Measurements from ENCODE around the gene SMARCAL1.

SMARCAL1 gene

DNA sequence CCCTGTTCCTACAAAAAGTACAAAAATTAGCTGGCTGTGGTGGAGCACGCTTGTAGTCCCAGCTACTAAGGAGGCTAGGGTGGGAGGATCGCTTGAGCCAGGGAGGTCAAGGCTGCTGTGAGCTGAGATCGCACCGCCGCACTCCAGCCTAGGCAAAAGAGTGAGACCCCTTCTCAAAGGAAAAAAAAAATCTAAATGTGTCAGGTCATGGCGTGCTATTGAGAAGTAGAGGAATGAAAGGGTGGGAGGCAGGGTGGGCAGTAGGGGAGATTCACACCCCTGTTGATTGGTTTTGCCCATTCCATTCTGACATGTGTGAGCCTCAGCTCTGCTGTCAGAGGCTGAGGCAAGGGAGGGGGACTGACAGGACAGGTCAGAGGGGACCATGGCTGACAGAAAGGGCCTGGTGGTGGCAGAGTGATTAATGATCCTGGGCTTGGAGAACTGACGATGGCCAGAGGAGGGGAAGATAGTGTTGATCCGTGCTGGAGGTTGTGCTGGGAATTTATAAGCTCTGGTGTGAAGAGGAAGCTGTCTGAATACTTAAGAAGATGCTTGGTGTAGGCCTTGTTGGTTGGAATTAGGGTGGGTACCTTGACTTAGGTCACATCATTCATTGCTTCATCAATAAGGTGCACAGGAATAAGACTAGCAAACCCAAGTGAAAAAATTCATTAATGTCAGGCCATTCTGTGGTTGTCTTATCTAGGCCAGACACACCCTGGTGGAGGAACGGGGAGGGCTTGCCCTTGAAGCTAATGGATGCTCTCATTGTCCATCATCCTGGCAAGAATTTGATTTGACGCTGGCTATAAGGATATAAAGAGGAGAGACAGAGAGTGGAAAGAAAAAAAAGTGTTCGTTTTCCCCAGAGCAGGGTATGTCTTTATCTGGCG lies 19.1 kb upstream of the SMARCAL1 start:
- no peak for DNase-seq (ENCODE audit: low read depth)

DNA sequence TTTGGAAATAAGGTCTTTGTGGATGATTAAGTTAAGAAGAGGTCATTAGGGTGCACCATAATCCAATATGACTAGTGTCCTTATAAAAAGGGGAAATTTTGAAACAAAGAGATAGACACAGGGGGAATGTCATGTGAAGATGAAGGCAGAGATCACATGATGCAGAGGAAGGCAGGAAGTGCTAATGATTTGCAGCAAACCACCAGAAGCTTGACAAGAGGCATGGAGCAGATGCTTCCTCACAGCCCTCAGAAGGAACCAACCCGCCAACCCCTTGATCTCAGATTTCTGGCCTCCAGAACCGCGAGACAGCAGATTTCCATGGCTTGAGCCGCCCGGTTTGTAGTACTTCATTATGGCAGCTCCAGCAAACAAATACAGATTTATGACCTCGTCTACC lies 17.4 kb upstream of the SMARCAL1 start:
- no peak for DNase-seq (ENCODE audit: low read depth)

DNA sequence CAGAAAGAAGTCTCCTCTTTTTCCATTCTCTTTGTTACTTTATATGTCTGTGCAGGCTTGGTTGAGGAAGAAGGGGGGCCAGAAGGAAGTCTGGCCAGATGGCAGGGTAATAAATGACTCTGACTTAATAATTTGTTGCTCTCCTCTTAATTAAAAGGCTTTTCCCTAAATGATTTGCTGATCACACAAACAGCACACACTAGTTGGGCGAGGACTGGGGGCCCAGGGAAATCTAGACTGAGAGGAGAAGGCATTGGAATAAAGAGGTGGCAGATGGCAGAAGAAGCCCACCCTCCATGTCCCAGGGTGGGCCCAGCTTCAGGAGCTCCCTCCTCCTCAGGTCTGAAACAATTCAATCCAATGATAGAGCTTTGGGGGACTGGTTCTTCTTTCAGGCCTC lies 12.7 kb upstream of the SMARCAL1 start:
- no peak for DNase-seq (ENCODE audit: low read depth)

DNA sequence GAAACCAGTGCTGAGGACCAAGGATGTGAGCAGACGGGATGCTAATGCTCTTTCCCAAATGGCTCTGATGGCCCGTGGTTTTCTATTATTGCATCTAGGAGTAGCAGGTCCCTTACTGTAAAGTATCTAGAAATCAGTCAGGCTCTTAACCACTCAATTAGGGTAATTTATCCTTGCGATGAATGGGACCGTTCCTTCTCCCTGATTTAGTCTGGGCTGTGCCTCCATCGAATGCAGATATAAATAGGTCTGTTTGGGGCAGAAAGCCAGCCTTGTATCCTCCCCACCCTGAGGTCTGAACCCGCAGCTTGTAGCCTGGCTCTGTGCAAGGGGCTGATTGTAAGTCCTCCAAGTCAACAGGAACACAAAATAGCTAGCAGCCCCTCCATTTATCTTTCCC lies 9.5 kb upstream of the SMARCAL1 start:
- no peak for DNase-seq (ENCODE audit: low read depth)

DNA sequence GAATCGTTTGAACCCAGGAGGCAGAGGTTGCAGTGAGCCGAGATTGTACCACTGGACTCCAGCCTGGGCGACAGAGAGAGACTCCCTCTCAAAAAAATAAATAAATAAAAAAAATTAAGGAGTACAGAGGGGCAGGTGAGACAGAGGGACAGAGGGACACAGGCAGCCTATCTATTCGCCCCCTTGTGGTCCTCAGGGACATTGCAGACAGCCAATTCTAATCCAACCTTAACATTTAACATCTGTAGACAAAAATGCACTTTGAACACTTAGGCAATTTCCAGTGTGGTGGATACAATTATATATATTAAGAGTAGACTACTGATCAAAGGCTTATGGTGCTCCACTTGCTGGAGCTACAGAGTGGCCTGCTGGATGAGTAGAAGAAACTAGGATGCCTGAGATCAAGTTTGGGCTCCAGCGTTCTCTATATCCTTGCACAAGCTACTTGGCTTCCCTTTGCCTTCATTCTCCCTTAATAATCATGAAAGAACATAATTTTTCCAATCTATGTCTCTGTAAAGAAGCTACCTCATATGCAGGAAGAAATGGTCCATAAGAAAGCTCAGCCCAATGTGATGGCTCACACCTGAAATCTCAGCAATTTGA lies 8.2 kb upstream of the SMARCAL1 start:
- DNase-seq (ENCODE audit: low read depth), result no peak

DNA sequence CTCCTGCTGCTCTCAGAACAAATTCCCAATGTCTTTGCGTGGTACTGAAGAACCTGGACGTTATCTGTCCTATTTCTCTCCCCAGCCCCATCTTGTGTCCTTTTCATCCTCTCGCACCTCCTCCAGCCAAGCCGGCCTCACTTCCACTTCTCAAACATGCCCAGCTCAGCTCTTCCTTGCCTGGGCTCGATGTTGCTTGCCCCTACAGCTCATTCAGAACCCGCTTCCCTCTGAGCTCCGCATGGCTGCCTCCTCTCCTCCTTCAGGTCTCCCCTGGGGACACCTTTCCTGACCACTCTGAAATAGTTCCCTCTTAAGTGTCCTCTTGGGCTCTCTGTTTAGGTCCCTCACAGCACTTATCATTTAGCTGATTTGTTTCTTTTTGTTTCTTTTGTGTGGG lies 6.7 kb upstream of the SMARCAL1 start:
- DNase-seq (ENCODE audit: low read depth), result no peak

DNA sequence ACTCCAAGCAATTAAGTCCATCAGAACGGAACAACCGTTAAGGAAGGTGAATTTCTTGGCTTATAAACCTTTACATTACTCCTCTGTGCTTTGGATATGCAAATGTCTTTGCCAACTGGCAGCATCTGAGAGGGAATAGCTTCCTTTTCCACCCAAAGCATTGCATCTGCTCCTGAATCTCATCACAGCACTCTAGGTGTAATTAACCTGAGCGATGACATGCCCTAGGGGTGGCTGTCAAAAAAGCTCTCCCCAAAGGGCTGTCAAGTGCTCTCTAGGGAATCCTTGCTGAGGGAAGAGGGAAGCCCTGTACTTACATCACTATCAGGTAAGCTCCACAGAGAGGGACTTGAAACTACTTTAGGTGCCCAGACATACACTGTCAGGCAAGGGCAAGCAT lies 5.5 kb upstream of the SMARCAL1 start:
- no peak for DNase-seq (ENCODE audit: low read depth)

DNA sequence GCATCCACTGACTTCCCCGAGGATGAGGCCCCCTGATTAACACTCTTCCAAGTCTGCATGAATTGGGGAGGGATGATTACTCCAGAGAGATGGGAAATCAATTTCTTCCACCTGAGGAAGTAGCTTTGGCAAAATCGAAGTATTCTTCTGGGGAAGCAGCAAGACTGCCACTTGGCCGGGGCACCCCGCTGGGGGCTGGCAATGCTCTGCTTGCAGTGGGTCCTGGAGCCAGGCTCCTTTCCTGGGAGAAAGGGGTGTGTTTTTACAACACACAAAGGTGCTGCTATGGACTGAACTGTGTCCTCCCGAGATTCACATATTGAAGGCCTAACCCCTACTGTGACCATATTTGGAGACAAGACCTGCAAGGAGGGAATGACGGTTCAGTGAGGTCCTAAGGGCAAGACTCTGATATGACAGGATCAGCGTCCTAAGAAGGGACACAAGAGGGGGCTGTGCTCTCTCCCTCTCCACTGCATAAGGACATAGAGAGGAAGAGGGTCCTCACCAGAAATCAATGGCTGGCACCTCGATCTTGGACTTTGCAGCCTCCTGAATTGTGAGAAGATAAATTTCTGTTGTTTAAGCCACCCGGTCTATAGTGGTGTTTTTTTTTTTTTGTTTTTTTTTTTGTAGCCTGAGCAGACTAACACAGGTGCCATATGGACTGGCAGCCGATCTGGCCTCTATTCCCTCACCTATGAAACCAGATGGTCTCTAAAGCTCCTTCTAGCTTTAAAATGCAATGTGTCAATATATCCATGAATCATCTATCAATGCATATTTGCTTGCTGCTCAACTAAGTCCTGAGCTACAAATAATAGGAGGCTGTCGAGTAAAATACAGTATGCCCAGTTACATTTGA lies 3.6 kb upstream of the SMARCAL1 start:
- no peak for DNase-seq (ENCODE audit: low read depth)

DNA sequence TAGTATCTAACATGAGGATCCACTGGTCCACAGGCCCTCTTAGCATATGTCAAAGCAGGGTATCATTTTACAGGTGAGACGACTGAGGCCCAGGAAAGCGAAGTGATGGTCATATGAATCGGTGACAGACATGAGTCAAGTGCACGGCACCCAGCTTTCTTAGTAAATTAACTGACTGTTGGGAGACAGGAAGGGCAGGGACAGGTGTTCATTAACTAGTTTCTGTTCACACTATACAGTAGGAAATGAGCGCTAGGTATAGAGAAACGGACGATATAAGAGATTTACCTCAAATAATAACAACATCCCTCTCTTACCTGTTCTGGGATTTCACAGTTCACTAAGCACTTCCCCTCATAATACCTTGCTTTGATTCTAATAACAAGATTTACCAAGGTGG lies 1.7 kb upstream of the SMARCAL1 start:
- no peak for DNase-seq (ENCODE audit: low read depth)

DNA sequence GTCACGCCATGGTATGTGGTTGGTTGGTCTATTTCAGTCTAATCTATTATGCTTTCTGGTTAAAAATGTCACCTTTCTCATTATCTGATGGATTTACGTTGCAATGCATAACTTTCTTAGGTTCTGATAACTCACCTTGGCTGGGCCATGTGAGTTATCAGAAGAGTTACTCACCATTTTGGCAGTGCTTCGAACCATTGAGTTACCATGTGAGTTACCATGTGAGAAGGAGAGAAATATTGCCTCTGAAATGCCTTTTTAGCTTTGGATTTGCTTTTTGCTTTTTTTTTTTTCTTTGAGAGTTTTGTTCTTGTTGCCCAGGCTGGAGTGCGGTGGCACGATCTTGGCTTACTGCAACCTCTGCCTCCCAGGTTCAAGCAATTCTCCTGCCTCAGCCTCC lies 1.6 kb downstream of the SMARCAL1 start:
- DNase-seq (ENCODE audit: low read depth), result no peak

DNA sequence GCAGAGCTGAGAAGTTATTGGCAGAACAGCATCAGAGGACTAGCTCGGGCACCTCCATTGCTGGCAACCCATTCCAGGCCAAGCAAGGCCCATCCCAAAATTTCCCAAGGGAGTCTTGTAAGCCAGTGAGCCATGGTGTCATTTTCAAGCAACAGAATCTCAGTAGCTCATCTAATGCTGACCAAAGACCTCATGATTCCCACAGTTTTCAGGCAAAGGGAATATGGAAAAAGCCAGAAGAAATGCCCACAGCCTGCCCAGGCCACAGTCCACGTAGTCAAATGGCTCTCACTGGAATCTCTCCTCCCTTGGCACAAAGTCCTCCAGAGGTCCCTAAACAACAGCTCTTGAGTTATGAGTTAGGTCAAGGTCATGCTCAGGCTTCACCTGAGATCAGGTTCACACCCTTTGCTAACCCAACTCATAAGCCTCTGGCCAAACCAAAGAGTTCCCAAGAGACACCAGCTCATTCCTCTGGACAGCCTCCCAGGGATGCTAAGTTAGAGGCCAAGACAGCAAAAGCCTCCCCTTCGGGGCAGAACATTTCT lies 2.6 kb downstream of the SMARCAL1 start:
- DNase-seq (ENCODE audit: low read depth), result no peak

DNA sequence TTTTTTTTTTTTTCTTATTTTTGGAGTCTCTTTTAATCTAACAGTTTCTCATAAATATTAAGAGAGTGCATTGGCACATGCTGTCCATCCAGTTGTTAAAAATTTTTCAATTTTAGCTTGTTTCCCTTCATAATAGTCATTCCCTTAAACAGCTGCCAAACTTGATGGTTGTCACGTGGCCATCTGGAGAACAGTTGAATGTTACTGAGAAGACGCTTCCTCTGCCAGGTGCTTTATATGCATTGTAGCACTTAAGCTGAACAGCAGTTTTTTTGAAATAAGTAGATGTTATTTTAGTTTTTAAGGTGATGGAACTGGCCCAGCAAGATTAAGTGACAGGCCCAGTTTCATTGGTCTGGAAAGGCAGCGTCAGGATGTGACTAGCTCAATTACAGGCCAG lies 3.3 kb downstream of the SMARCAL1 start:
- DNase-seq (ENCODE audit: low read depth), result no peak

DNA sequence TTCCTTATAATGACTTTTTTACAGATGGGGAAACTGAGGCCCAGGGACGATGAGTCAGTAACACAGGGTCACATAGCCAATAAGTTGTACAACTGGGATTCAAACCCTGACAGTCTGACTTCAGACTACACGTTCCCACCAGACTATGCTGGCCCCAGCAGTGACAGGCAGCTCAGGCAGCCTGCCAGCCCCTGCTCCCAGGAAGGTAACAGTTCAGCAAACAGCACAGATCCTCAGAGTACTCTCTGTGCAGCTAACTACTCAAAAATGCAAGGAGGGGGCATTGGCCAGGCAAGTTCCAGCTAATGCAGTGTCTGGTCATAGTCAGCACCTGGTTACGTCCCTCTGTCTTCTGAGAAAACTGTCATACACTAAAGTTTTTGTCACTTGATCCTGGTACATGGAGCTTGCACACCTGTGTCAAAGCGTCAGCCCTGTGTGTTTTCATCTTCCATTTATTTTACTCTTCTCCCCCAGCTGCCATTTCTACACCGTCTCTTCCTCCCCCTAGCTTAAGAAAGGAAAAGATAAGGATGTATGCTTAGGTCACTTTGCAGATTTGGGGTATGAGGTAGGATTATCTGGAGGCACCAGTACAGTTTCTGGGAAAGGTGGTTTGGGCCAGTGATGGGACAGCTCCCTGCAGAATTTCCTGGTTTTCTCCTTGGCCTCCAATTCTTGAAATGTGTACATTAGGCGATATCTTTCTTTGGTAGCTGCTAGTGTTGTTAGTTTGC lies 4.5 kb downstream of the SMARCAL1 start:
- no peak for DNase-seq (ENCODE audit: low read depth)

DNA sequence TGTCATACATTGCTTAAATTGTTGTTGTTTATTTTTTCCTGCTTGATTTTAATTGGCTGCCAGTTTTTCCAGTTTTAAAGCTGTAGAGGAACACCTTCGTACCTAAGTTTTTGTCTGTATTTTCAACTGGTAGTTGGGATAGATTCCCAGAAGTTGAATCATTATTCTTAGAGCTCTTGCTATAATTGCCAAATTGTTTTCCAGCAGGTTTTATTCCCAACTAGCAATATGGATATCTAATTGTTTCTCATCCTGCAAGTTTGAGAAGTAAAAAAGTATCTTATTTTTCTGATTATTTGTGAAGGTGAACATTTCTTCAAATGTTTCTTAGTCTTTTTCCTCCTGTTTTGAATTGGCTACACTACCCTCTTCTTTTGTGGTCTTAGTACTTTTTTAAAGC lies 6.7 kb downstream of the SMARCAL1 start:
- no peak for DNase-seq (ENCODE audit: low read depth)

DNA sequence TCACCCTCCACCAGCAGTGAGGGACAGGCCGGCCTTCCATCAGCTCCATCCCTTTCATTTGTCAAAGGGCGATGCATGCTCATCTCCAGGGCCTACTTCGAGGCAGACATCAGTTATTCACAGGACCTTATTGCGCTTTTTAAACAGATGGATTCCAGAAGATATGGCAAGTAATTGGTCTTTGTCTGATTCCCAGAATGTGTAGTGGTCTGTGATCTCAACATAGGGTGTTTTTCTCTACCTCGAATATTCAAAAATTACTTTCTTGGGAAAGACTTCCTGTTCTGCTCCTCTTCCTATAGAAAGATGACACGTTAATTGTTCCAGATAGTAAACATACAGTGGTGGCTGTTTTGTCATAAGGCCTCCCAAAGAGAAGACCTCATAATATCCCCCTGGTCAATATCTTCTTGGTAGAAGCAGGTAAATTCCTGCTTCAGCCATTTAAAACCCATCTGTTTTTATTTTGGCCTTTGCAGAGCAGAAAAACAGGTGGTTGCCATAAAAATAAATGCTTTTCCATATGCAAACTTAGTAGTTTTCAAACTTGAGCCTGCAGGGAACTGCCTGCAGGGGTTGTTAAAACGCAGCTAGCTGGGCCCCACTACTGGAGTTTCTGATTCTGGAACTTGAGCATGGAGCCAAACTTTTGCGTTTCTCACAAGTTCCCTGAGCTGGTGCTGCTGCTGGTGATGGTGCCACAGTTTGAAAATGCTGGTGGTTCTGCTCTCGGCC lies 8.2 kb downstream of the SMARCAL1 start:
- no peak for DNase-seq (ENCODE audit: low read depth)

DNA sequence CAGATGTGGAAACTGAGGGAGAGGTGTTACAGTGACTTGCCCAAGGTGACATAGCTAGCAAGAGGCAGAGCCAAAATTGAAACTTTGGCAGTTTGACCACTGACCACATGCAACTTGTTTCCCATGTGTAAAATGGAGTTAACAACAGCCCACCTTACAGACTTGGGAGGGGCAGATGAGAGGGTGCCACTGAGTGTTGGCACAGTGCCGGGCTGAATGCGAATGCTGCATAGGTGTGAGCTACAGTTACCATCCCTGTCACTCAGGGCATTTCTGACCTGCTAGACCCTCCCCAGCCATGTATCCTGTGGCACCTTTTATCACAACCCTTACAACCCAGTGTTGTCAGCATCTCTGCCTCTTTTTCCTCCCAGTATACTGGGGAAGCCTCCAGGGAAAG lies 10.8 kb downstream of the SMARCAL1 start:
- no peak for DNase-seq (ENCODE audit: low read depth)

DNA sequence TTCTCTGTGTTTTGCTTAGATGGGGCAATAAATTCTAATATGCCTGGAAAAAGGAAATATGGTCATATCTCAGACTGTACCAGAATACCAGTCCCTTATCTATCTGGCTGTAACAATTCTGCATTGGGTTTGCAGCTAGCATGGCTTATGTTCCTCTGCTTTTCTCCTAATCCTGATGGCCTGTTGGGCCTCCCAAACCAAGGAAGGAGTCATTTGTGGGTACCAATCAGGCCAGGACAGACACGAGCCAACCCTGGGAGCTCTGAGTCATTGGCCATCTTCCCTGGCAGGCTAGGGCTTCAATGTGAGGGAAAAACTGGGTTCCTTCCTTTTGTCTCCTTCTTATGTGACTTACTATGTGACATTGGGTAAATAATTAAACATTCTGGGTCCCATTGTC lies 12.0 kb downstream of the SMARCAL1 start:
- no peak for DNase-seq (ENCODE audit: low read depth)

DNA sequence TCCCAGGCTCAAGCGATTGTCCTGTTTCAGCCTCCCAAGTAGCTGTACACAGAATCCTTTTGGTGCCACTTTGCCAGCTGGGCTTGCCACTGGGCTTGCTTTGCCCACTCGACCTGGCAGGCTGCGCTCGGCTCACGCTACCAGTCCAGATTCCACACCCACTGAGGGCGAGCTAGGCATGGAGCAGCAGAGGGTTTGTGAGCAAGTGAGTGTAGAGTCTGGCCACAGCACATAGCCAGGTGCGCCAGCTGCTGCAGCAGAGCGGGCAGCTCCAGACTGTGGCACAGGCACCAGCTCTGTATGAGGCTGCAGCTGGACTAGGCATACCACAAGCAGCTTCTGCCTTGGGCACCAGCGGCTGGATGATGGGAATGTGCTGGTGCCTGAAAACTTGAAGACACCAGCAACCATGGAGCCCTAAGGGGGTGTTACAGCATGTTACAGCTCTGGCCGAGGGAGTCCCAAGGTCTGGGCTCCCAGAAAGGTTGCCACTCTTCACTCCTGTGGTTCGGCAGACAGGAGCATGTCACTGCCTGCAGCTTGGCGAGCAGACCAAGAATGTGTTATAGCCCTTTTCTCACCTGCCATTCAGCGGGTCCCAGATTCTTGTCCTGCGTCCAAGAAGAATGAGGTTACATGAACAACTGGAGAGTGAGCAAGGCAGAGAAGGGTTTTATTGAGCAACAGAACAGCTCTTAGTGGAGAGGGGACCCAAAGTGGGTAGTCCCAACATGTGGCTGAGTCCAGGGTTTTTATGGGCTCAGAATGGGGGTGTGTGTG lies 12.9 kb downstream of the SMARCAL1 start:
- DNase-seq (ENCODE audit: low read depth), result no peak

DNA sequence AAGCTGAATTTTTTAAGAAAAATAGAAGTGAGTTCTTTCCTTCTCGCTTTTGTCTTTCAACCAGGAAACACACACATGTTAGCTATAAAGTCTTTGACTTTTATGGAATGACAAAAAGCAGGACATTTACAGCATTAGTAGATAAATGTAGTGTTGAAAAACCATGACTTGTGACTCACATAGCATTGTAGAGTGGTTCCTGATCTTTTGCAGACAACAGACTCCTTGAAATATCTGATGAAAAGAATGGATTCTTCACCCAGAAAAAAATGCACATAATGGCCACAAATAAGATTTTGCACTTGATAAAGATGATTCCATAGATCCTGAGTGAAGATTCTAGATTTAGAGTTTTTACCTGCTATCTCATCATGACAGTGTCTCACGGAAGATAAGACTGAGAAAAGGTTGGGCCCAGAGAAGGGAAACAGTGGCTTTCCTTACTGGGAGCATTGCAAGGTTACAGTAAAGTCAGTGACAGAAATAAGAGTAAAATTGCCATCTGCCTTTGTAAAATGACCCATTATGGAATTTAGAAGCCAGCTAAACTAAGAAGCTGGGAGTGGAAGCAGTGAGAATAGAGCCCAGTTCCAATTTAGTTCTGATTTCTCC lies 14.0 kb downstream of the SMARCAL1 start:
- DNase-seq (ENCODE audit: low read depth), result no peak

DNA sequence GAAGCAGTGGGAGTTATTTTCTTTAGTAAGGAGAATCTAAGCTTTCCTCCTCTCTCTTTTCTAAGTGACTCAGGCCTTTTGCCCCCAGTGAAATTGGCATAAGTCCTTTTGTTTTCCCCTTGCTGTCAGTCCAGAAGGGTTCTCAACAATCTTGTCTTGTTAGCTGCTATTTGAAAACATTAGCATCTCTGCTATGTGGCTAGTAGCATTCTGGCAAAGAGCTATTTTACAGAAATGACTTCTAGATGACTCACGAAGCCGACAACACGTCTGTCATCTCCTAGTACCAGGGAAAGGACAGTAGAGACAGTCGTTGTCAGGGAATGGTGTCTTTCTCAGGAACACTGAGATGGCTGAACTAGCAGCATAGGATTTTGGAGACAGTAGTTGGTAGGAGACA lies 14.7 kb downstream of the SMARCAL1 start:
- peak; percentile 68 for DNase-seq (ENCODE audit: low read depth)
